ENCODE results near the gene FRMD7.
"Not testable (repeated sequence)": the region's sequence is repeated elsewhere in the genome, so short reads cannot be mapped to it uniquely, and the experiment has no call there.

The FRMD7 gene, protein sequence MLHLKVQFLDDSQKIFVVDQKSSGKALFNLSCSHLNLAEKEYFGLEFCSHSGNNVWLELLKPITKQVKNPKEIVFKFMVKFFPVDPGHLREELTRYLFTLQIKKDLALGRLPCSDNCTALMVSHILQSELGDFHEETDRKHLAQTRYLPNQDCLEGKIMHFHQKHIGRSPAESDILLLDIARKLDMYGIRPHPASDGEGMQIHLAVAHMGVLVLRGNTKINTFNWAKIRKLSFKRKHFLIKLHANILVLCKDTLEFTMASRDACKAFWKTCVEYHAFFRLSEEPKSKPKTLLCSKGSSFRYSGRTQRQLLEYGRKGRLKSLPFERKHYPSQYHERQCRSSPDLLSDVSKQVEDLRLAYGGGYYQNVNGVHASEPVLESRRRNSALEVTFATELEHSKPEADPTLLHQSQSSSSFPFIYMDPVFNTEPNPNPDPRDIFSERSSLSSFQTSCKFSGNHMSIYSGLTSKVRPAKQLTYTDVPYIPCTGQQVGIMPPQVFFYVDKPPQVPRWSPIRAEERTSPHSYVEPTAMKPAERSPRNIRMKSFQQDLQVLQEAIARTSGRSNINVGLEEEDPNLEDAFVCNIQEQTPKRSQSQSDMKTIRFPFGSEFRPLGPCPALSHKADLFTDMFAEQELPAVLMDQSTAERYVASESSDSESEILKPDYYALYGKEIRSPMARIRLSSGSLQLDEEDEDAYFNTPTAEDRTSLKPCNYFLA

DNA sequence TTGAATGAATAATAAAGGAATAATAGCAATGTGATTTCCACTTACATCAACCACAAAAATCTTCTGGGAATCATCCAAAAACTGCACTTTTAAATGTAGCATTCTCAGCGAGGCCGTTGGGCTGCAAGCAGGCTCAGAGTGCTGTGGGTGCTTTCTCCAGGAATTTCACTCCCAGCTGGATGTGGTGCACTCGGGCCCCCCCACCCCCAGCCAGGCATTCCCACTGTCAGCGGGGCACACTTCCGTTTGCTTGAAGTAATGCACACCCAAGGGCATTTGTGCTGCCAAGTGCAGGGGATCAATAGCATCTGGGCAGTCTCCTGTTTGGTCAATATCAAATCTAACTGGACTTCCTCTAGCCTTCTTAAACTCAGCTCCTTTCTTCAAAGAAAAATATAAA lies at the start of gene FRMD7:
Gene FRMD7, minus strand, starts transcription at position 278 of the 400 bp plus-strand sequence. Its CDS starts 176 bp downstream, at position 102.
- no peak for FAIRE-seq

DNA sequence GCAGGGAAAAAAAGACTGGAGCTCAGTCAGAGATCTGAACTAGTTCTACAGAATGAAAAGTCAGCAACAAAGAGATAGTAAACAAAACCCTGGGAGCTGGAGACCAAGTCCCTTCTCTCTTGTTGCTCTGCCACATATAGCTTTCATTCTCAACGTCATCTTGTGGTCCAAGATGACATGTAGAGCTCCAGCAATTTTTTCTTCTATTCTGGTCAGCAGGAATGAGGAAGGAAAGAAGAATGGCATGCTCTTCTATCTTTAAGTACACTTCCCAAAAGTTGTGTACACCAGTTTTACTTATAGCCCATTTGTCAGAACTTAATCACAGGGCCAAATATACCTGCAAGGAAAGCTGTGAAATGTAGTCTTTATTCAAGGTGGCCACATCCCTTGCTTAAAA lies 45.8 kb upstream of the FRMD7 start:
- no peak for FAIRE-seq

DNA sequence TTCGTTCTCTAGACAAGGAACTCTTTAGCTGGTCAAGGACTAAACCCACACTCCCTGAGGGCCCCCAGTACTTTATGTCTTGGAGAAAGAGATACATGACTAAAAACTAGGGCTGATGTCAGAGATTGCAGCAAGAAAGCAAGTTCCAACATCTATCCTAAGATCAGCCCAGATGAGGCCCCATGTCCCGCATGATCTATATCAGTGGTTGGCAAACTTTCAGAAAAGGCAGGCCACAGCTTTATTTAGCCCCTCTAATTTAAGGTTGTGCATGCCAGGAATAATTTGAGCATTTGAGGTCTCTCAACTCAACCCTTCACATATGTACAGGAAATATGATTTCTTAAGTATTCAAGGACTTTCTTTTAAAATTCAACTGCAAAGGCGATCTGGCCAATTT lies 44.1 kb upstream of the FRMD7 start:
- FAIRE-seq = no peak

DNA sequence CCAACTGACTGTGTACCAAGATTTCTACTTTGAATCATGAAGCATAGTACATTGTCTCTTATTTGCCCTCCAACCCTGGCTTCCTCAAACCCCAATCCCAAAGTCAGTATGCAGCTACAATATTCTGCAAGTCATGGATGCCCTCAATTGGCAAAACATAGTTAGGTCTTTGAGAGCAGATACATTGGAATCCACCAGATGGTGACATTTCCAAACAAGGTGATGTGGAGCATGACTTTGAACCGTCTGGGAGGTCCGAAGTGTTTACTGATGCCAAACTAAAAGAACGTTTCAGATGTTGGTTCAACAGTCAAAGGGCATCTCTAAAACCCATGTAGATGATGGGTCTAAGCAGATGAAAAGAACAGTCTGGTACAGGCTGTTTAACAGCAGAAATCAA lies 43.7 kb upstream of the FRMD7 start:
- no peak for FAIRE-seq

DNA sequence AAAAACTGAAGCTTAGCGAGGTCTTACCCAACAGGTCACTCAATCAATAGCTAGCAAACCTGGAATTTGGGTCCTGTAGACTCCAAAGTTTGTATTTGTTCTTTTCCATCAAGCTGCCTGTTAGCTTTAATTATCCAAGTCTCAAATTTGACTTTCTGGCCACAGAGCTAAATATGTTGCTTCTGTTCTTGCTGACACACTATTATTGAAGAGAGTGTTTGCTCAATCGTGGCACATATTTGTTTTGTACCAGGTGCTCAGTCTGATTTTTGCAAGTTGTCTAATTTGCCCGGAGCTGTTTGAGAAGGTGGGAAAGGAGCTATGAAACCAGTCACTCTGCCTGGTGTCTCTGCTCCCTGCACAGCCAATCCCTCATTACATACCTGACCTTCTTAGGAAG lies 41.7 kb upstream of the FRMD7 start:
- FAIRE-seq = no peak

DNA sequence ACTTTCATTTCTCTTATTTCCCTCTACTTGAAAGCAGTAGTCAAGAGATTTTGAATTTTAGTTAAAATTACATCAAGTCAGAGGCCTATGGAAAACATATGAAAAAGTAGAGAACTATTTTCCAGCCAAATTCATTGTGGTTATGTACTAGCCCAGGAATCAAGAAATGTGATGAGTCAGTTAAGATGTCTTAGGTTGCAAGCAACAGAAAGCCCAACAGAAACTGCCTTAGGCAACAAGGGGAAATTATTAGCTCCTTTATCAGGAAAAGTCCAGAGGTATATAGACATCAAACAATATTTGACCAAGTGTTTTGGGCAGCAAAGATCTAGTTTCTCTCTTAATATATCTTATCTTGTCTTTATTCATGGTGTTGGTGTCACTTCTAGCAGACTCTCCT lies 37.8 kb upstream of the FRMD7 start:
- no peak for FAIRE-seq

DNA sequence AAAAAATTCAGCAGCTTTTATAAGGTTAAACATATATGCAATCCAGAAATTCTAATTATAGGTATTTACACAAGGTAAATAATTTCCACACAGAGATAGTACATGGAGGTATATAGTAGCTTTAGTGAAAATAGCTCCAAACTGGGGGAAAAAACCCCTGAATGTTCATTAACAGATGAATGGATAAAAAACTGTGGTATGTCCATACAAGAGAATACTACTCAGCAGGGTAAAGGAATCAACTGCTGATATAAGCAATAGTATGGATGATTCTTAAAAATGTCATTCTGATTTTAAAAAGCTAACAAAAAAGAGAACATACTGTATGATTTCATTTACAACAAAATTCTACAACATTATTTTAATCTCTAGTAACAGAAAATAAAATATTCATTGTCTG lies 37.2 kb upstream of the FRMD7 start:
- no peak for FAIRE-seq

DNA sequence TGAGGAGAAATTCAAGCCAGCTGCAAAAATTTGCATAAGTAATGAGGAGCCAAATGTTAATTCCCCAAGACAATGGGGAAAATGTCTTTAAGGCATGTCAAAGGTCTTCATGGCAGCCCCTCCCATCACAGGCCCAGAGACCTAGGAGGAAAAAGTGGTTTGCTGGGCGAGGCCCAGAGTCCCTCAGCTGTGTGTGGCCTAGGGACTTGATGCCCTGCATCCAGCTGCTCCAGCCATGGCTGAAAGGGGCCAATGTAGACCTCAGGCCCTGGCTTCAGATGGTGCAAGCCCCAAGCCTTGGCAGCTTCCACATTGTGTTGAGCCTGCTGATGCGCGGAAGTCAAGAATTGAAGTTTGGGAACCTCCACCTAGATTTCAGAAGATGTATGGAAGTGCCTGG lies 35.3 kb upstream of the FRMD7 start:
- FAIRE-seq = not testable (repeated sequence)

DNA sequence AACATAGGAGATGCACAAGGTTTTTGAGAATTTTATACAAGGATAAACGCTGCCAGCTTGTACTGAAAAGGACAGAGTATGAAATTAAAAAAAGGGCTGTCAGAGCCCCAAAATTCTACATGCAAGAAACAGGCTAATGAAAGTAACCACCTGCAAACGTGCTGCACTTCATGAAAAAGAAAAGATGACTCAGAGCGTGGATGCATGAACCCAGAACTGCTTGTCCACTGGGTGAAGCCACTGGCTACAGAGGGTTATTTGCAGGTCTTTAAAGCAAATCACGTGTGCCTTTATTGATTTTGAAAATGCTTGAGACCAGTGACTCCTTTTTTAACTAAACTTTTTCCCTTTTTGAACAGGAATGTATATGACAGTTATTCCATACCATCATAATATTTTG lies 25.3 kb upstream of the FRMD7 start:
- FAIRE-seq = no peak

DNA sequence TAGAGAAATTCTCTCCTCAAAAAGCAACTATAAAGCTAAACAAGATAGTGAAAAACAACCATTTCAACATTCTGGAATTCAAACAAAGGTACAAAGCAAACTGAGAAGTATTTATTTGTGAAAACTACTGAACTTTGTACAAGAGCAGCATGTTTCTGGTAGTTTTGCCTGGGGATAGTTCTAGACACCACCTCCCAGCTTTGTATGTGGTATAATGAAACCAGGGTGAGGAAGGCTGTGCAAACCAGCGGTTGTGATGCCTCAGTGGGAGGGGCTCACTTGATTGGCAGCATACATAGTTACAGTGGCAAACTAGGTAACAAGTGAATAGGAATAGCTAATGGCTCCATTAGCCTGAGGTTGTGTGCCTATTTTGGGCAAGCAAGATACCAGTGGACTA lies 18.6 kb upstream of the FRMD7 start:
- FAIRE-seq = no peak

DNA sequence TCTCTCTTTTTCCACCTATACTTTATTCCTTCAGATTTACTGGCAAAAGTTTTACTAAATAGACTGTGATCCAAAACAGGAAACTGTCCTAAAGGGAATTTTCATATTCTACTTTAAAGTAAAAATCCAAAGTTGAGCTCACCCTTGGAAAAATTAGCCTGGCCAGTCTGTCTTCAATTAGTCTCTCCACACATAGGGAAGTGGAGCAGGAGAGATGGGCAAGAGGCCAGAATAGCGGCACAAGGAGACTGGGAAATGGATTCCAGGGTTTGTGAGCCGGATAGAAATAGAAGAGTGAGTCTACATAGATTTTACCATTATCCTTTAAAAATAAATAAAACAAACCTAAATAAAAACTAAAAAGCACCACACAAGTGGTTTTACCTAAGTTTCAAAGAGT lies 16.2 kb upstream of the FRMD7 start:
- no peak for FAIRE-seq

DNA sequence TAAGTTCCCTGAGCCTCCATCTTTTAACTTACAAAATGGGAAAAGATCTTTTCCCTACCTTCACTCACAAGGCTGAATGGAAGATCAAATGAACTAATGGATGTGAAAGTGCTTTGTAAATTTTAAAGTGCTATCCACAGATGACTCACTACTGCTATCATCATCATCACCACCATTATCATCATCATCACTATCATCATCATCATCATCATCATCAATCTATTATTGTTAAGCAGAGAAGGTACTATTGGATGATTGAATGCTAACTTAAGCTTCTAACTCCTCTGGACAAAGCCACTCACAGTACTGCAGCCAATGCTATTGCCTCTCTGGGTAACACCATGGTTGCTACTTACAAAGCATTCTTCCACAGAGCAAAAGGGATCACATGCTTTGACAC lies 1.9 kb downstream of the FRMD7 start:
- FAIRE-seq = no peak

DNA sequence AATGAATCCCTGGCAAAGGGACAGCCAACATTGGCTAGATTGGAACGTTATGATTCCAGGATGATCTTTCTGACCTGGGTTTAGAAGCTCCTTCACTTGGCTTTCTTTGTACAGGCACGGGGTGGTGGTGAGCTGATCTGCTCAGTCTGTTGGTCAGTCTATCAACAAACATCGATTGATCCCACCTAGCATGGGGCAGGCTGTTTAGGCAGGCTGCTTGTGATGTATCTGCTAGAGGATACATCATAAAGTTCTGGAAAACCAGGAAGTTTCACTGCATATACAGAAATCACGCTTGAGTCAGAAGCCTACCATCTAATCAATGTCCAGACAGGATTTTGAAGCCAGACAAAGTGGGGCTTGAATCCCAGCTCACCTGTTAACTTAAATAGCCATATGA lies 6.9 kb downstream of the FRMD7 start:
- FAIRE-seq = no peak

DNA sequence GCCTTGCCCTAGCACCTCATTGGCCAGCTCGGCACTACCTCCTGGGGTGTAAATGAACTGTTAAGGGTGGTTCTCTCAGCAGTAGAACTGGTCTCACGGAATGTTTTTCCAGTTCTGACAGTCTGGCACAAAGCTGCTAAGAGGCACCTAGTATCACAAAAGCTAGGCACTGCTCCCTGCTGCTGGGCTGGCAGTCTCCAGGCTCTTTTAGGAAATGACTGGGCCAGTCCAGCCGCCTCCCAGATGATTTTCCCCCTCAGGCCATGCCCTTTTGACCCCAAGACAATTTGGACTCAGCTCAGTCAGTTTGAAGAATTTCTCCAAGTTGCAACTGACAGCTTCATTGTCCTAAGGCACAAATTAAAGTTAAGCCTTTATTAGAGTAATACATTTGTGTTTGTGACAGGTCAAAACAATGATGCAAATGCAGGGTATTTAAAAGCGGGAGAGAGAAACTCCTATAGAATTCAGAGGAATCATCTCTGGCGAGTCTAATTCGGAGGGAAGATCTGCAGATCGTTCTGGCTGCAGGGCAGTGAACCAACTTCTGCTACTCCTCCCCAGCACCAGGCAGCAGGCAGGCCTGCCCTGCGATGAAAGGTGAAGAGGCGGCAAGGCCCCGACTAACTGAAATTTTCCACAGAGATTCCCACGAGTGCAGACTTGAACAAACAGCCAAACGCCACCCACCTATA lies 7.9 kb downstream of the FRMD7 start:
- FAIRE-seq = no peak

DNA sequence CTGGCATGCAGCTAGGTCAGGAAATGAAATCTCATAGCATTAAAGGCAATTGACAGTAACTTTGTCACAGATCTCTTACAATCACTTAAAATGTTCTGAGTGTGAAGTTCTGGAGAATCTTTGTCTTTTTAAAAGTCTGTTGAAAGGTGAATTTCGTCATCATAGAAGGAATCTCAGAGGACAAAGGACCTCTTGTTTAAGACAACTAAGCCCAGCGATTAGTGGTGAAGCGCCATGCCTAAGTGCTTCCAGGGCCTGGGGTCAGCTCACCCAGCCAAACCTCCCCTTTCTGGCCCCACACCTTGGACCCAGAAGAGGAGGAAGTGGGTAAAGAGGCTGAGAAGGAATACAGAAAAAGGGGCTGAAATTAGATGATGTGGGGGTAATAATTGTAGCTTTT lies 8.5 kb downstream of the FRMD7 start:
- no peak for FAIRE-seq

DNA sequence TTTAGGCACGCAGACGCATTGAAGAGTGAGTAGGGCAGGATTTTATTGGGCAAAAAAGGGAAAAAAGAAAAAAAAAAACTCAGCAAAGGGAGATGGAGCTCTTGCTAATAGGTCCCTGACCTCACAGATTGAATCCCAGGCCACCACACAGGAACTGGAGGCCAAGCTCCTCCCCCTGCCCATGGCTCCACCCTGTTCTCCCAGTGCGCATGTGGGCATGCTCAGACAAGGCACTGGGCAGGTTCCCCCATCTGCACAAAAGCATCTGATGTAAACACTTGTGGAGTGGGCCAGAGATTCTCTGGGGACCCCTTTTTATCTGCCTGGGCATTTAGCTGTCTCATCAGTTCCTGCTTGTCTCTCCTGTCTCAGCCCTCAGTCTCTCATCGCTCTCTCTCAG lies 9.5 kb downstream of the FRMD7 start:
- no peak for FAIRE-seq

DNA sequence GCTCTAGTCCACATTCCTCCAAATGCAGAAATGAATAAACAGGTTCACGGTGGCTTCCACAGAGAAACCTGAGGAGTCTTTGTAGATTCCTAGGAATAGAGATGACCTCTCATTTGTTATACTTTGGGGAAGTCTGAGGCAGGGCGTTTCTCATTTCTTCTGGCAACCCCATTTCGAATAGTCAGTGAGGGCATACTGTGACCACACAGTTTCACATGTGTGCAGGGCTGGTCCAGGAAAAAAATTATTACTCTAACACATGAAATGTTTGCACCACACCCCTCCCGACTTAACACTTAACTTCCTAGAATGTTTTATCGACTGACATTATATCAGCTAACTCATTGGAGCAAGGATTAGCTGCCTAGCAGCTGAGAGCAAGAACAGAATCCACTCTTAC lies 12.0 kb downstream of the FRMD7 start:
- FAIRE-seq = no peak

DNA sequence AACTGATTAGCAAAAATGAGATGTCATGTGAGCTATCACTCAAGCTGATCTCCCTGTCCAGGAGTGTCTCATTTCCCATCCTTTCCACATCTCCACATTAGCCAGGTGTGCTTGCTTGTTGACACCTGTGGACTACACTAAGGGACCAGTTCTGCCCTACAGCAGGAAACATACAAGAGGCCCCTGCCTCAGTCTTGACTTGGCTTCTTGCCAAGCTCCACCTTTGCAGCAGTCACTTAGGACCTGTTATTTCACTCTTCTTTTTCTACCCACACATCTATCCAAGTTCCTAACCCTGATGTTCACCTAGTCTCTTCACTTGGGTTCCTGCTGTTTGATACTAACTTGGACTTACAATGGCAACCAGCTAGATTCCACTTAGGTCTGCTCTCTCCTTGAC lies 13.2 kb downstream of the FRMD7 start:
- no peak for FAIRE-seq

DNA sequence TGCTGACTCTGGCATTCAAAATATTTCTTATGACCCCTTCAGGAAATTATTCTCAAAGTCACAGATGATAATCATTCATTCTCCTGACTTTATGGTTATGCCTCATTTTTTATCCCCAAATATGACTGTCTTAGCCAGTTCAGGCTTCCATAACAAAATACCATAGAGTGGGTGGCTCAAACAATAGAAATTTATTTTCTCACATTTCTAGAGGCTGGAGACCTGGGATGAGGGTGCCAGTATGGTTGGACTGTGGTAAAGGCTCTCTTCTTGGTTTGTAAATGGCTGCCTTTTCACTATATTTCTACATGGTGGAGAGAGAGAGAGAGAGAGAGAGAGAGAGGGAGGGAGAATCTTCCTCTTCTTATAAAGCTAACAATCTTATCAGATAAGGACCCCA lies 20.5 kb downstream of the FRMD7 start:
- no peak for FAIRE-seq

DNA sequence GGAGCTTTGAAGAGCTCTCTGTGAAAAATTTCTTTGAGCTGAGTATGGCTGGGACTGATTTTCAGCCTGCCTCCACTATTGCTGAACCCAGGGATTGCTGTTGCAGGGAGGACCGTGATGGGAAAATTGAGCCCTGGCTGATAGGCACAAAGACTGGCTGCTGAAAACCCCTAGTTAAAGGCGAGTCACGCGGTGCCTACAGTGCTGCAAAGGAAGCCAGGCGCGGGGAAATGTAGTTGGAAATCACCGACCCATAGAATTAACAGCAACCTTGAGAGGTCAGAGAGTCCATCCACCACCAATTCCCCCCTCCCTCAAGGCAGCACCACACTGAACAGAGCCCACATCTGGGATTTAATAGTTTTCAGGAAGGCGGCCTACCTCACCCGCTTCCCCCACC lies 26.0 kb downstream of the FRMD7 start:
- no peak for FAIRE-seq

DNA sequence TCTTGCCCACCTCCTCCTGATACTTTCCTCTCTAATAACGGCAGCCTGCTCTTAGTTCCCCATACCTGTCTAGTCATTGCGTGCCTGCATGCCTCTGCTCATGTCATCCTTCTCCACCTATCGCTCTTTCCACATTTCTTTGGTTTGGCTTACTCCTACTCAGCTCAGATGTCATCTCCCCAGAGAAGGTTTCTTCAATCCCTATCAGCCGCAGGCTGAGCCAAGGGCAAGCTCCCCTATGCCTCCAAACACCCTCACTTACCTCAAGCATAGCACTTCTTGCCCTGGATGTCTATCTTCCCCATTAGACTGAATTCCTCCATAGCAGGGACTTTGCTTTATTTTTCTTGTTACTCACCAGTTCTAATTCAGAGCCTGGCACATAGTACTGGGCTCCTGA lies 26.6 kb downstream of the FRMD7 start:
- no peak for FAIRE-seq

DNA sequence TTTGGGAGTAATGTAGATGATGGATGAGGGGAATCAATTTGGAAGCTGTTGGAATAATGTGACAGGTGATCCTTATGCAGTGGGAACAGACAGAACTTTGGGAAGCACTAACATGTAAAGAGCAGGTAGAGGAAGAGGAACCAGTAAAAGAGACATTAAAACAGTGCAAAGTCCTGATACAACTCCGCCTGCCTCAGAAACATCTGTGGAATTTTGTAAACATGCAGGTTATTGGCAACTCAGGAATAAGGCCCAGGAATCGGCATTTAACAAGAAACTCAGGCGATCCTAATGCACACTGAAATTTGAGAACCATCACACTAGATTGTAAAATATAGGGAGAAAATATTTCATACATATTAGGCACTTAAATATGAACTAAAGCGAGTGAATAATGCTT lies 29.1 kb downstream of the FRMD7 start:
- not testable (repeated sequence) for FAIRE-seq

DNA sequence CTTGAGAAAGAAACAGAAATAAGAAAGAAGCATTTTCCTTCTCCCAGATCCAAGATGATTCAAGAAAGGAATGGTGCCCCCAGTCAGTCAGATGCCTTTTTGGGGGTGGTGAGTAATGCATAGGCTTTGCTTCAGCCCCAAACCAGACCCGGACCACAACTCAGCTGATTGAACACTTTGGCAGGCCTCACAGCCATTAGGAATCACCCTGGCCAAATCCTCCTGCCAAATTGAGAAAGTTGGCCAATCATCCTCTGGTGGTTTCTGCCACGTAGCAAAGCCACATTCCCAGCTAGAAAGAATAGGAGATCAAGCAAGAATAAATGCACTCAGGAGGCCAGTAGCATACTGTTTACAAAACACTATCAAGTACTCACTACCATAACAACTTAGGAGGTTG lies 33.7 kb downstream of the FRMD7 start:
- no peak for FAIRE-seq

Data from endometrium (tissue), 2 donors.